HepG2 (cell line): ENCODE results near the gene CELF2. TPM values are rescaled to one million over a fixed set of nuclear protein-coding genes. Genes with fewer than 3 reads are reported as not detected.

ENCODE experiments used
- ATAC-seq: fragments of 200-7000 bp; cut with Tn5 transposase; 3 replicates; pipeline ENCODE4 v1.9.1; 2020; ENCODE audit warnings: mild to moderate bottlenecking, moderate library complexity
- BruUV-seq: library from RNA; stranded (reverse); fragments of 400-500 nt; replicated peaks from 2 replicates; lab custom pipeline; 2021; lab: Mats Ljungman, UMichigan
- CTCF ChIA-PET: fragments of 300-600 bp; formaldehyde crosslinking; extraction: SDS; loops from one replicate; lab custom pipeline; 2021; ENCODE audit warnings: low total read pairs, inconsistent platforms, low intra/inter-chr PET ratio; lab: Yijun Ruan, JAX
- POLR2A ChIA-PET: fragments of 350-600 bp; sonication (Branson Sonifier 250); formaldehyde crosslinking; loops from one replicate; lab custom pipeline; 2020; ENCODE audit warnings: antibody characterized with exemption, inconsistent platforms; lab: Yijun Ruan, JAX
- DNase-seq: peaks from one replicate; pipeline ENCODE4 v3.0.0-alpha.2; 2015; ENCODE audit warnings: low spot score
- FAIRE-seq: peaks from 3 replicates; lab custom pipeline; 2011; peaks lifted over from hg19 to GRCh38; lab: Jason Lieb, UNC
- H2AFZ ChIP-seq: one replicate; pipeline ENCODE4 v1.6.1; 2011; ENCODE audit warnings: low read length, inconsistent platforms
- H3K27ac ChIP-seq: fragments of 300-600 bp; 3 replicates; pipeline ENCODE4 v1.8.0; 2011; ENCODE audit warnings: mixed run types, mild to moderate bottlenecking, mixed read lengths, low read length, inconsistent platforms; ENCODE audit not compliant: insufficient read depth; ENCODE audit errors: extremely low read length
- H3K27me3 ChIP-seq, 2 experiments: fragments of 200-600 bp in 1 of 2; 2 replicates in 1 of 2; 3 replicates in 1 of 2; pipeline versions ENCODE4 v1.6.0 to v1.8.0; 2011; ENCODE audit warnings: low read length in 2 of 2, mild to moderate bottlenecking in 2 of 2, moderate library complexity in 2 of 2, inconsistent platforms in 1 of 2; ENCODE audit not compliant: insufficient read depth in 2 of 2, control insufficient read depth in 1 of 2
- H3K36me3 ChIP-seq, 2 experiments: fragments of 200-600 bp in 1 of 2; replicated peaks in 1 of 2; 2 replicates in 1 of 2; 3 replicates in 1 of 2; pipeline versions ENCODE4 v1.5.1 to v1.8.0; 2011; ENCODE audit warnings: low read length in 2 of 2, inconsistent platforms in 1 of 2; ENCODE audit not compliant: insufficient read depth in 2 of 2, control insufficient read depth in 1 of 2
- H3K4me1 ChIP-seq: 2 replicates; pipeline ENCODE4 v1.5.1; 2012; ENCODE audit warnings: low read length, inconsistent platforms; ENCODE audit not compliant: insufficient read depth
- H3K4me2 ChIP-seq: 2 replicates; pipeline ENCODE4 v1.6.0; 2011; ENCODE audit warnings: low read depth, low read length, inconsistent platforms
- H3K4me3 ChIP-seq, 3 experiments: fragments of 200-600 bp in 1 of 3; sonication (generic), shearing (Covaris generic) in 1 of 3; replicated peaks in 1 of 3; 2 replicates each; pipeline ENCODE4 v1.5.1; 2011 to 2016; ENCODE audit warnings: low read length in 3 of 3, inconsistent platforms in 2 of 3, low read depth in 2 of 3, mild to moderate bottlenecking in 2 of 3, control low read depth in 1 of 3, mixed read lengths in 1 of 3; ENCODE audit not compliant: insufficient read depth in 1 of 3
- H3K79me2 ChIP-seq: one replicate; pipeline ENCODE4 v1.6.1; 2011; ENCODE audit warnings: low read length, inconsistent platforms; ENCODE audit not compliant: insufficient read depth
- H3K9ac ChIP-seq: 2 replicates; pipeline ENCODE4 v1.6.0; 2011; ENCODE audit warnings: mild to moderate bottlenecking, low read depth, low read length, inconsistent platforms; ENCODE audit not compliant: insufficient read depth
- H3K9me3 ChIP-seq: 2 replicates; pipeline ENCODE4 v1.5.1; 2012; ENCODE audit warnings: mild to moderate bottlenecking, low read length
- H4K20me1 ChIP-seq: 2 replicates; pipeline ENCODE4 v1.6.0; 2011; ENCODE audit warnings: inconsistent platforms, mild to moderate bottlenecking, low read length, moderate library complexity; ENCODE audit not compliant: insufficient read depth
- ELF4 ChIP-seq: sonication (generic); formaldehyde crosslinking; IDR thresholded peaks from 2 replicates; pipeline ENCODE4 v1.5.0; 2020; ENCODE audit warnings: missing genetic modification reagents, mild to moderate bottlenecking, moderate library complexity, borderline replicate concordance
- EP300 ChIP-seq, 3 experiments: sonication (generic) in 1 of 3; formaldehyde crosslinking in 1 of 3; IDR thresholded peaks; 2 replicates each; pipeline versions ENCODE4 v1.5.1 to v1.6.1; 2011 to 2020; ENCODE audit warnings: low read depth in 2 of 3, low read length in 2 of 3, borderline replicate concordance in 1 of 3, improper control_type of control experiment in 1 of 3, mild to moderate bottlenecking in 1 of 3, missing genetic modification reagents in 1 of 3, moderate library complexity in 1 of 3
- POGK ChIP-seq: sonication (generic); formaldehyde crosslinking; conservative IDR thresholded peaks from 2 replicates; pipeline ENCODE4 v1.8.0; 2022; ENCODE audit warnings: mild to moderate bottlenecking, moderate library complexity, missing genetic modification reagents
- RARA ChIP-seq: IDR thresholded peaks from 2 replicates; pipeline ENCODE4 v1.6.1; 2016; ENCODE audit warnings: missing genetic modification reagents, missing compliant biosample characterization
- SMAD1 ChIP-seq: sonication (generic); formaldehyde crosslinking; IDR thresholded peaks from 2 replicates; pipeline ENCODE4 v1.4.0; 2020; ENCODE audit warnings: missing genetic modification reagents, low read depth, mild to moderate bottlenecking, borderline replicate concordance
- SOX13 ChIP-seq, 3 experiments: fragments of 450-650 bp in 1 of 3; sonication (generic) in 1 of 3; formaldehyde crosslinking in 1 of 3; IDR thresholded peaks in 2 of 3; conservative IDR thresholded peaks in 1 of 3; 2 replicates each; pipeline versions ENCODE4 v1.5.0 to v1.6.1; 2016 to 2020; ENCODE audit warnings: antibody characterized with exemption in 1 of 3, mild to moderate bottlenecking in 1 of 3, missing compliant biosample characterization in 1 of 3, missing genetic modification reagents in 1 of 3, moderate library complexity in 1 of 3
- SOX5 ChIP-seq: IDR thresholded peaks from 2 replicates; pipeline ENCODE4 v1.6.1; 2016; ENCODE audit warnings: borderline replicate concordance
- SRF ChIP-seq: IDR thresholded peaks from 2 replicates; pipeline ENCODE4 v1.6.1; 2011; ENCODE audit warnings: mild to moderate bottlenecking, low read depth, low read length, moderate library complexity
- TSC22D2 ChIP-seq: sonication (generic); formaldehyde crosslinking; IDR thresholded peaks from 2 replicates; pipeline ENCODE4 v1.5.1; 2020; ENCODE audit warnings: missing genetic modification reagents, mild to moderate bottlenecking, borderline replicate concordance
- ZFP62 ChIP-seq: sonication (generic); formaldehyde crosslinking; IDR thresholded peaks from 2 replicates; pipeline ENCODE4 v1.4.0; 2020; ENCODE audit warnings: missing genetic modification reagents
- ZNF275 ChIP-seq: sonication (generic); formaldehyde crosslinking; IDR thresholded peaks from 2 replicates; pipeline ENCODE4 v1.8.0; 2022; ENCODE audit warnings: missing genetic modification reagents, mild to moderate bottlenecking, inconsistent platforms, borderline replicate concordance
- ZNF292 ChIP-seq: sonication (generic); formaldehyde crosslinking; IDR thresholded peaks from 2 replicates; pipeline ENCODE4 v1.8.1; 2022; ENCODE audit warnings: mild to moderate bottlenecking, low read depth, missing genetic modification reagents, borderline replicate concordance
- ZNF333 ChIP-seq: sonication (generic); formaldehyde crosslinking; IDR thresholded peaks from 2 replicates; pipeline ENCODE4 v1.4.0; 2020; ENCODE audit warnings: mild to moderate bottlenecking, missing genetic modification reagents, borderline replicate concordance
- ZNF792 ChIP-seq: IDR thresholded peaks from 2 replicates; pipeline ENCODE4 v1.6.1; 2016
- WGBS: methylation state at CpG from one replicate; pipeline ENCODE4 v1.1.6; 2017; ENCODE audit warnings: low lambda C conversion rate; 5-methylcytosine and 5-hydroxymethylcytosine counted together
- in situ Hi-C: cut with HindIII; loops from 2 replicates; pipeline ENCODE4 v1.10.0; 2017; ENCODE audit warnings: low pct_unique_long_range_greater_than_20kb; ENCODE audit not compliant: extremely low pct_ligation_motif_present
- intact Hi-C: fragments of 100-400 bp; cut with micrococcal nuclease; formaldehyde crosslinking; loops from one replicate; pipeline ENCODE4 v1.10.0; 2022; ENCODE audit not compliant: unreplicated experiment
- polyA plus RNA-seq, 8 experiments: library from polyadenylated mRNA; depleted of rRNA in 3 of 8; stranded (reverse) in 7 of 8; unstranded in 1 of 8; fragments of >200 nt; fragmentation: Illumina TruSeq in 4 of 8; extraction: Trizol in 4 of 8; gene quantifications; 2 replicates each; pipeline versions ENCODE4 v1.2.1 to v1.2.3, GENCODE V29; 2011 to 2016; ENCODE audit warnings: low read depth in 4 of 8, missing spikeins in 1 of 8, mixed read lengths in 1 of 8; ENCODE audit not compliant: insufficient read depth in 1 of 8
- total RNA-seq, 5 experiments: library from RNA; depleted of rRNA; stranded (reverse); fragments of >200 nt; fragmentation: Illumina TruSeq; extraction: Trizol; gene quantifications; 2 replicates each; pipeline ENCODE4 v1.2.3, GENCODE V29; 2016; ENCODE audit warnings: low read depth in 1 of 5
- TF ChIP-seq, protein P1 (sequence below): sonication (generic); formaldehyde crosslinking; IDR thresholded peaks from 2 replicates; pipeline ENCODE4 v1.5.1; 2020; ENCODE audit warnings: missing genetic modification reagents, mild to moderate bottlenecking, borderline replicate concordance
- TF ChIP-seq, protein P2 (sequence below): IDR thresholded peaks from 2 replicates; pipeline ENCODE4 v1.6.1; 2016; ENCODE audit warnings: control low read depth

The CELF2 gene
- total and polyA plus RNA-seq, 2 of the 13 experiments (the other 11 are each of a cell fraction or from before 2014, with no cell fraction given): not detected

DNA sequence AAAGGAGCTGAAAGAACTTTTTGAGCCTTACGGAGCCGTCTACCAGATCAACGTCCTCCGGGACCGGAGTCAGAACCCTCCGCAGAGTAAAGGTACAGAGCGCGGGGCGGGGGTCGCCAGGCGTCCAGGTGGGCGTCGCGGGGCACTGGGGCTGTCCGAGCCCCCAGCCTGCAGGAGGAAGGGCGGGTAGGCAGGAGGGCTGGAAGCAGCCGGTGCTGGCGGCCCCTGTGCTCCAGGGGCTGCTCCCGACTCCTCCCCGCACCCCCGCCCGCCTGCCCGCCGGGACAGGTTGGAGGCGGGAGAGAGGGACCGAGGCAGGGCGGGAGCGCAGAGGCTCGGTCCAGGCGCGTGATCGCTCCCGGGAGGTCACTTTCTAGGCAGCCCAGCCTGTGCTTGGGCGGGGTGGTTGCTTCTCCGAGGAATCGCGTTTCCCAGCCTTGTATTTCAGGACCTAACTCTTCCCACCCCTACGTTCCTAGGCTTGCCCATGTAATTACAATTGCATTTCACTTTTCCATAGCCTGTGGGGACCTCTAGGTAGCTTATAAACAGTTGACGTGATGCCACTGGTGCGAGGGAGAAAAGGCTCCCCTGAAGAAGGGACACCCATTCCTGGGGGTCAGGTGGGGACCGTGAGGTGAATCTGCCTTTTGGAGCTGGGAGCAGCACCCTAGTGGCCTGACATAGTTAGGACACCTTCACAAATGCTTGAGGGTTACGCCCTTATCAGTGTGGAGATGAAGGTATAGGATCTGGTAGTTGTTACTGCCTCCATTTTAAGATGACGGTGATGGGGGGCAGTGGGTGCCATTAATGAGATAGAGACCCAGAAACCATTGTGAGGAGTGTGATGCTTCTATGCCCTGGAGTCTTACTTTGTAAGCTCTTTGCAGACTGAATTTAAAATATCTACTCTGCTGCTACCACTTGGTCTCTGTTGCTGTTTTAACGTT, 148.2 kb downstream of the CELF2 start:
- ChIA-PET POLR2A (no interaction called here), CTCF (no interaction called here)
- Histone ChIP-seq H3K9ac (no peak overlapping the region), H3K4me1 (no peaks in the 10 kb centered on the region), H2AFZ (no peak overlapping the region), H4K20me1 (no peaks in the 10 kb centered on the region), H3K9me3 (no peaks in the 10 kb centered on the region), H3K27ac (no peak overlapping the region), H3K4me3 (no peak overlapping the region), H3K4me2 (no peak overlapping the region), H3K27me3 (peaks cover 0 to 31% of the 10 kb centered on the region in 2 experiments; a peak in 3 of 5 replicates), H3K36me3 (no peaks in the 10 kb centered on the region), H3K79me2 (no peaks in the 10 kb centered on the region)
- DNase-seq: no peak
- intact Hi-C loops: no loop called here
- FAIRE-seq: no peak
- BruUV-seq: no TSS peak
- 36% methylated on average over 15 of the region's 44 CpGs for WGBS
- in situ Hi-C loops: no loop called here
- peak; percentile 86 for ATAC-seq
- TF ChIP-seq ZFP62 (no peak), ZNF792 (CRISPR knock-in tag) (no peak), SOX13 (IDR thresholded peaks at IDR 0.05) (no peak), SOX13 (CRISPR knock-in tag; conservative IDR thresholded peaks at IDR 0.05 in 1 of 2, IDR thresholded peaks at IDR 0.05 in 1 of 2) (no peak), ZNF275 (CRISPR knock-in tag) (no peak), EP300 (IDR thresholded peaks at IDR 0.05; ENCODE audit: low read depth in 2 of 2, low read length in 2 of 2) (no peak), EP300 (CRISPR knock-in tag; IDR thresholded peaks at IDR 0.05; ENCODE audit: borderline replicate concordance) (no peak), SRF (no peak), TSC22D2 (CRISPR knock-in tag) (no peak), SOX5 (CRISPR knock-in tag) (no peak), ZNF333 (CRISPR knock-in tag) (no peak), RARA (CRISPR knock-in tag) (no peak), POGK (no peak), ZNF292 (CRISPR knock-in tag) (no peak), SMAD1 (no peak), ELF4 (CRISPR knock-in tag) (no peak)
- TF ChIP-seq, protein P1, sequence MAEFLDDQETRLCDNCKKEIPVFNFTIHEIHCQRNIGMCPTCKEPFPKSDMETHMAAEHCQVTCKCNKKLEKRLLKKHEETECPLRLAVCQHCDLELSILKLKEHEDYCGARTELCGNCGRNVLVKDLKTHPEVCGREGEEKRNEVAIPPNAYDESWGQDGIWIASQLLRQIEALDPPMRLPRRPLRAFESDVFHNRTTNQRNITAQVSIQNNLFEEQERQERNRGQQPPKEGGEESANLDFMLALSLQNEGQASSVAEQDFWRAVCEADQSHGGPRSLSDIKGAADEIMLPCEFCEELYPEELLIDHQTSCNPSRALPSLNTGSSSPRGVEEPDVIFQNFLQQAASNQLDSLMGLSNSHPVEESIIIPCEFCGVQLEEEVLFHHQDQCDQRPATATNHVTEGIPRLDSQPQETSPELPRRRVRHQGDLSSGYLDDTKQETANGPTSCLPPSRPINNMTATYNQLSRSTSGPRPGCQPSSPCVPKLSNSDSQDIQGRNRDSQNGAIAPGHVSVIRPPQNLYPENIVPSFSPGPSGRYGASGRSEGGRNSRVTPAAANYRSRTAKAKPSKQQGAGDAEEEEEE (CRISPR knock-in tag): no peak
- TF ChIP-seq, protein P2, sequence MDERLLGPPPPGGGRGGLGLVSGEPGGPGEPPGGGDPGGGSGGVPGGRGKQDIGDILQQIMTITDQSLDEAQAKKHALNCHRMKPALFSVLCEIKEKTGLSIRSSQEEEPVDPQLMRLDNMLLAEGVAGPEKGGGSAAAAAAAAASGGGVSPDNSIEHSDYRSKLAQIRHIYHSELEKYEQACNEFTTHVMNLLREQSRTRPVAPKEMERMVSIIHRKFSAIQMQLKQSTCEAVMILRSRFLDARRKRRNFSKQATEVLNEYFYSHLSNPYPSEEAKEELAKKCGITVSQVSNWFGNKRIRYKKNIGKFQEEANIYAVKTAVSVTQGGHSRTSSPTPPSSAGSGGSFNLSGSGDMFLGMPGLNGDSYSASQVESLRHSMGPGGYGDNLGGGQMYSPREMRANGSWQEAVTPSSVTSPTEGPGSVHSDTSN (CRISPR knock-in tag): no peak
